Panc1 (cell line): ENCODE results near the gene MYBBP1A.

Experiments used
- POLR2AphosphoS5 ChIP-seq: IDR thresholded peaks from 2 replicates; pipeline ENCODE4 v1.6.1; 2012; ENCODE audit warnings: mild to moderate bottlenecking, low read depth, low read length, moderate library complexity
- SIN3A ChIP-seq: IDR thresholded peaks from 2 replicates; pipeline ENCODE4 v1.6.1; 2012; ENCODE audit warnings: low read depth, mild to moderate bottlenecking, low read length, moderate library complexity, borderline replicate concordance; ENCODE audit not compliant: insufficient read depth
- TF ChIP-seq, protein P1 (sequence below): fragments of 450-650 bp; IDR thresholded peaks from 2 replicates; pipeline ENCODE4 v1.5.1; 2017; ENCODE audit warnings: mild to moderate bottlenecking

DNA sequence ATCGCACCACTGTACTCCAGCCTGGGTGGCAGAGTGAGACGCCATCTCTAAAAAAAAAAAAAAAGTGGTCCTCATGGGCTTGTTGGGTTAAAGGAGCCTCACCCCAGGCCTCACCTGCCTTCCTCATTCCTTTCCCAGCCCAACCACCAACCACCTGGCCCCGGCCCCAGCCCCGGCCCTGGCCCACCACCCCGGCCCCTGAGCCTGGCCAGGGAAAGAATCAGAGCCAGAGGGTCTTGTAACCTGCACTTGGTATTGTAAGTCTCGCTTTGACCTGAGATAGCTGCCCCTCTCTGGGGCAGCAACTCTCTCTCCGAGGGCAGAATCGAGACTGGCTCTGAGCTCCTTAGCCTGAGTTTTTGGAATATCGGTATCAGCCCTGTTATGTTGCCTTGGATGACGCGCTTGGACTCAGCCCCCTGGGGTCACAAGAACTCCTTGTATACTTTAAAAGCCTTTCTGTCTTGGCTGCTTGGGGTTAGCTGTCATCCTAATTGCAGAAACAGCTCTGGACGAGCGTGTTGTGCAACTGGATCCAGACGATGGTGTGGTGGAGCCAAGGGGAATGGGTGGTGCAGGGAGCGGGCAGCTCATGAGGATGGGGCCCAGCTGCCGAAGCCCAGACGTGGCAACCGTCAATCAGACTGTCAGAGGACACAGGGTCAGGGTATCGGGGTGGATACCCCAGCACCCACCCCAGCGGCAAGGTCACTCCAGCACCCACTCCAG is 43.8 kb upstream of the MYBBP1A start:
- TF ChIP-seq POLR2AphosphoS5 (no peak), SIN3A (no peak)
- TF ChIP-seq, protein P1, sequence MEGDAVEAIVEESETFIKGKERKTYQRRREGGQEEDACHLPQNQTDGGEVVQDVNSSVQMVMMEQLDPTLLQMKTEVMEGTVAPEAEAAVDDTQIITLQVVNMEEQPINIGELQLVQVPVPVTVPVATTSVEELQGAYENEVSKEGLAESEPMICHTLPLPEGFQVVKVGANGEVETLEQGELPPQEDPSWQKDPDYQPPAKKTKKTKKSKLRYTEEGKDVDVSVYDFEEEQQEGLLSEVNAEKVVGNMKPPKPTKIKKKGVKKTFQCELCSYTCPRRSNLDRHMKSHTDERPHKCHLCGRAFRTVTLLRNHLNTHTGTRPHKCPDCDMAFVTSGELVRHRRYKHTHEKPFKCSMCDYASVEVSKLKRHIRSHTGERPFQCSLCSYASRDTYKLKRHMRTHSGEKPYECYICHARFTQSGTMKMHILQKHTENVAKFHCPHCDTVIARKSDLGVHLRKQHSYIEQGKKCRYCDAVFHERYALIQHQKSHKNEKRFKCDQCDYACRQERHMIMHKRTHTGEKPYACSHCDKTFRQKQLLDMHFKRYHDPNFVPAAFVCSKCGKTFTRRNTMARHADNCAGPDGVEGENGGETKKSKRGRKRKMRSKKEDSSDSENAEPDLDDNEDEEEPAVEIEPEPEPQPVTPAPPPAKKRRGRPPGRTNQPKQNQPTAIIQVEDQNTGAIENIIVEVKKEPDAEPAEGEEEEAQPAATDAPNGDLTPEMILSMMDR: no peak
